Kidney (tissue), 14 donors: ENCODE data around the gene ZNF107. TPM values are rescaled to one million over a fixed set of nuclear protein-coding genes. Genes with fewer than 3 reads are reported as not detected.
"Not testable (repeated sequence)": the region's sequence is repeated elsewhere in the genome, so short reads cannot be mapped to it uniquely, and the experiment has no call there.

Experiments
- DNase-seq, 5 donors: peaks; one replicate each; pipeline ENCODE4 v3.0.0-alpha.2; 2013 to 2020
- FAIRE-seq: peaks from 2 replicates; lab custom pipeline; 2012; peaks lifted over from hg19 to GRCh38; lab: Jason Lieb, UNC
- H3K27ac ChIP-seq, 2 donors: one replicate each; pipeline ENCODE4 v1.7.0; 2013; ENCODE audit warnings: low read depth in 2 of 2, low read length in 2 of 2, inconsistent platforms in 1 of 2
- H3K27me3 ChIP-seq: one replicate; pipeline ENCODE4 v1.7.1; 2013; ENCODE audit warnings: low read length, inconsistent platforms; ENCODE audit not compliant: control insufficient read depth, insufficient read depth
- H3K36me3 ChIP-seq, 3 donors: one replicate each; pipeline versions ENCODE4 v1.7.0 to v1.7.1; 2013; ENCODE audit warnings: low read length in 3 of 3, control low read depth in 1 of 3, inconsistent platforms in 1 of 3; ENCODE audit not compliant: insufficient read depth in 3 of 3, control insufficient read depth in 2 of 3
- H3K4me1 ChIP-seq, 3 donors: one replicate each; pipeline versions ENCODE4 v1.7.0 to v1.7.1; 2013; ENCODE audit warnings: low read length in 3 of 3, inconsistent platforms in 1 of 3, low read depth in 1 of 3; ENCODE audit not compliant: control insufficient read depth in 2 of 3, insufficient read depth in 2 of 3
- H3K4me3 ChIP-seq, 3 donors: one replicate each; pipeline versions ENCODE4 v1.7.0 to v1.8.1; 2013; ENCODE audit warnings: low read length in 3 of 3, control low read depth in 1 of 3, inconsistent platforms in 1 of 3
- H3K9ac ChIP-seq, 3 donors: one replicate each; pipeline versions ENCODE4 v1.7.0 to v1.7.1; 2013; ENCODE audit warnings: low read length in 3 of 3, control low read depth in 1 of 3, inconsistent platforms in 1 of 3
- H3K9me3 ChIP-seq, 3 donors: one replicate each; pipeline versions ENCODE4 v1.7.0 to v1.7.1; 2013; ENCODE audit warnings: low read length in 3 of 3, control low read depth in 1 of 3, inconsistent platforms in 1 of 3; ENCODE audit not compliant: control insufficient read depth in 2 of 3, insufficient read depth in 1 of 3
- intact Hi-C: fragments of 100-400 bp; cut with DNase I; formaldehyde crosslinking; loops from one replicate; pipeline ENCODE4 v1.11.1; 2022
- polyA plus RNA-seq: library from polyadenylated mRNA; stranded (reverse); fragments of 350-450 nt; fragmentation: Illumina TruSeq; extraction: RNeasy Lipid Tissue Mini Kit (QIAGEN cat#74804); gene quantifications from one replicate; pipeline ENCODE4 v1.2.3, GENCODE V29; 2014; ENCODE audit warnings: low read depth, low replicate concordance; ENCODE audit not compliant: insufficient read depth
- total RNA-seq: library from RNA; stranded (reverse); fragmentation: NEBNext Ultra II Directional; extraction: Animal tissue kit (Norgen Biotek cat#: 25700); gene quantifications from one replicate; pipeline ENCODE4 v1.2.1, GENCODE V29; 2021
- TF ChIP-seq, protein P1 (sequence below): IDR thresholded peaks from 3 replicates; pipeline ENCODE4 v1.5.1; 2012; ENCODE audit warnings: mild to moderate bottlenecking, moderate library complexity, borderline replicate concordance; ENCODE audit not compliant: insufficient read depth; ENCODE audit errors: extremely low read depth
- donor health status: control.
- donor health status: control.
- donor health status: control.
- donor health status: control.
- donor health status: control.
- donor health status: DM: yes; HTN: yes; CAD: no.
- donor health status: Normal renal cell carcinoma (clear cell type).

Gene ZNF107
- total and polyA plus RNA-seq, 2 donors from 2014 or later = 0.80 to 8.0 TPM

DNA sequence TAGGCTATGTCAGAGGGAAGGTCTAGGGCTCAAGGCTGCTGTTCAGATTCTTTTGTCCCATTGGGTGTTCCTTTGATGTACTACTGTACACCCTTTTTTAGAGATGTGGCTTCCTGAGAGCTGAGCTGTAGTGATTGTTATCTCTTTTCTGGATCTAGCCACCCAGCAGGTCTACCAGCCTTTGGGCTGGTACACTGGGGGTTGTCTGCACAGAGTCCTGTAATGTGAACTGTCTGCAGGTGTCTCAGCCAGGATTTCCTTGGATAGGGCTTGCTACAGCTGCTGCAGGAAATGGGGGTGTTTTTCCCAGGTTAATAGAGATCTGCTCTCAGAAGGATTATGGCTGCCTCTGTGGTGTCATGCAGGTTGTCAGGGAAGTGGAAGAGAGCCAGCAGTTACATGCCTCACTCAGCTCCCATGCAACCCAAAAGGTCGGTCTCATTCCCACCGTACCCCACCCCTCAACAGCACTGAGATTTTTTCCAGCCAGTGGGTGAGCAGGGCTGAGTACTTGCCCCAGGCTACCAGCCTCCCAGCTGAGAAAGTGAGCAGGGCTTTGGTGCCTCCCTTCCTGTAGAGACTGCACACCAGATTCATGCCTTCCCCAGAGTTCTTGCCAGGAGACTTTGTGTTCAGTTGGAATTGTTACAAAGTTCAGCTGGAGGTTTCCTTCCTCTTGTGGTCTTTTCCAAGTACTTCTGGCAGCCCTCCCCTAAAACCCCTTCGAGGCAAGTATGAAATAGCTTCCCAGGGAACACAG, 63.3 kb downstream of the ZNF107 start:
- FAIRE-seq = no peak
- H3K36me3 ChIP-seq = no peaks in the 10 kb centered on the region
- H3K9ac ChIP-seq = no peak overlapping the region
- H3K4me1 ChIP-seq = no peaks in the 10 kb centered on the region
- no peak overlapping the region for H3K4me3 ChIP-seq
- H3K9me3 ChIP-seq = no peaks in the 10 kb centered on the region
- no peak overlapping the region for H3K27ac ChIP-seq
- no peaks in the 10 kb centered on the region for H3K27me3 ChIP-seq
- DNase-seq = no peak
- TF ChIP-seq, protein P1, sequence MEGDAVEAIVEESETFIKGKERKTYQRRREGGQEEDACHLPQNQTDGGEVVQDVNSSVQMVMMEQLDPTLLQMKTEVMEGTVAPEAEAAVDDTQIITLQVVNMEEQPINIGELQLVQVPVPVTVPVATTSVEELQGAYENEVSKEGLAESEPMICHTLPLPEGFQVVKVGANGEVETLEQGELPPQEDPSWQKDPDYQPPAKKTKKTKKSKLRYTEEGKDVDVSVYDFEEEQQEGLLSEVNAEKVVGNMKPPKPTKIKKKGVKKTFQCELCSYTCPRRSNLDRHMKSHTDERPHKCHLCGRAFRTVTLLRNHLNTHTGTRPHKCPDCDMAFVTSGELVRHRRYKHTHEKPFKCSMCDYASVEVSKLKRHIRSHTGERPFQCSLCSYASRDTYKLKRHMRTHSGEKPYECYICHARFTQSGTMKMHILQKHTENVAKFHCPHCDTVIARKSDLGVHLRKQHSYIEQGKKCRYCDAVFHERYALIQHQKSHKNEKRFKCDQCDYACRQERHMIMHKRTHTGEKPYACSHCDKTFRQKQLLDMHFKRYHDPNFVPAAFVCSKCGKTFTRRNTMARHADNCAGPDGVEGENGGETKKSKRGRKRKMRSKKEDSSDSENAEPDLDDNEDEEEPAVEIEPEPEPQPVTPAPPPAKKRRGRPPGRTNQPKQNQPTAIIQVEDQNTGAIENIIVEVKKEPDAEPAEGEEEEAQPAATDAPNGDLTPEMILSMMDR = no peak
- intact Hi-C loops = no loop called here

- H3K9me3 ChIP-seq = no peaks in the 10 kb centered on the region
- H3K4me3 ChIP-seq = no peak overlapping the region
- FAIRE-seq (no peak), DNase-seq (no peak)
- TF ChIP-seq, protein P1 = no peak
- no peak overlapping the region for H3K9ac ChIP-seq
- no peaks in the 10 kb centered on the region for H3K27me3 ChIP-seq
- no peaks in the 10 kb centered on the region for H3K36me3 ChIP-seq
- no peak overlapping the region for H3K27ac ChIP-seq
- no peaks in the 10 kb centered on the region for H3K4me1 ChIP-seq
- intact Hi-C loops = no loop called here
Observed at GRCh38 chr7:64733550-64734240, 67.8 kb downstream of the ZNF107 start.

- no peaks in the 10 kb centered on the region for H3K27me3 ChIP-seq
- no peak overlapping the region for H3K27ac ChIP-seq
- intact Hi-C loops = no loop called here
- H3K4me3 ChIP-seq = no peak overlapping the region
- H3K36me3 ChIP-seq = no peaks in the 10 kb centered on the region
- TF ChIP-seq, protein P1 = no peak
- H3K9ac ChIP-seq = no peak overlapping the region
- H3K4me1 ChIP-seq = no peaks in the 10 kb centered on the region
- peak in 1 of 5 donors; percentile 68 for DNase-seq
- no peaks in the 10 kb centered on the region for H3K9me3 ChIP-seq
- no peak for FAIRE-seq
Observed at GRCh38 chr7:64736575-64736974, 70.6 kb downstream of the ZNF107 start.

GRCh38 chr7:64738403-64738802, 72.5 kb downstream of the ZNF107 start:
- H3K4me3 ChIP-seq, H3K9me3 ChIP-seq, H3K27ac ChIP-seq, intact Hi-C loops, DNase-seq, H3K9ac ChIP-seq, FAIRE-seq, H3K27me3 ChIP-seq, H3K4me1 ChIP-seq, H3K36me3 ChIP-seq: not testable (repeated sequence)

DNA sequence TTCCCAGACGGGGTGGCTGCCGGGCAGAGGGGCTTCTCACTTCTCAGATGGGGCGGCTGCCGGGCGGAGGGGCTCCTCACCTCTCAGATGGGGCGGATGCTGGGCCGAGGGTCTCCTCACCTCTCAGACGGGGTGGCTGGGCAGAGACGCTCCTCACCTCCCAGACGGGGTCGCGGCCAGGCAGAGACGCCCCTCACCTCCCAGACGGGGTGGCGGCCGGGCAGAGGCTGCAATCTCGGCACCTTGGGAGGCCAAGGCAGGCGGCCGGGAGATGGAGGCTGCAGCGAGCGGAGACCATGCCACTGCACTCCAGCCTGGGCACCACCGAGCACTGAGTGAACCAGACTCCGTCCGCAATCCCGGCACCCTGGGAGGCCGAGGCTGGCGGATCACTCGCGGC, 73.0 kb downstream of the ZNF107 start:
- H3K27ac ChIP-seq, intact Hi-C loops, H3K4me3 ChIP-seq, H3K9ac ChIP-seq, FAIRE-seq, H3K4me1 ChIP-seq, H3K36me3 ChIP-seq, H3K9me3 ChIP-seq, H3K27me3 ChIP-seq: not testable (repeated sequence)
- peak in 1 of 5 donors; percentile 69 for DNase-seq
